ENCODE measurements around the gene ZNF394.
A peak's percentile ranks its signal among the peaks of the same experiment; 100 is the strongest.
"Not testable (repeated sequence)": the region's sequence is repeated elsewhere in the genome, so short reads cannot be mapped to it uniquely, and the experiment has no call there.

ZNF394 gene

GRCh38 chr7:99505324-99505662, 5.2 kb upstream of the ZNF394 start:
- no peaks in the 10 kb centered on the region for H4K20me1 ChIP-seq (ENCODE audit: insufficient read depth, low read length)
- H3K79me2 ChIP-seq (ENCODE audit: insufficient read depth, low read length) = peaks cover 15% of the 10 kb centered on the region
- H3K27ac ChIP-seq (ENCODE audit: low read depth, low read length, poor library complexity, severe bottlenecking) = peak overlapping the region; percentile 63
- no peaks in the 10 kb centered on the region for H3K9me3 ChIP-seq (ENCODE audit: low read length)
- H3K4me1 ChIP-seq (ENCODE audit: insufficient read depth, low read length, severe bottlenecking) = peaks cover 31% of the 10 kb centered on the region
- peak overlapping the region; percentile 85 for H3K9ac ChIP-seq (ENCODE audit: low read length)
- no peak overlapping the region for H2AFZ ChIP-seq (ENCODE audit: low read length)
- H3K36me3 ChIP-seq (ENCODE audit: insufficient read depth, low read length) = peaks cover 13% of the 10 kb centered on the region; the same call in 1 of the 2 replicates
- peak overlapping the region; percentile 86 for H3K4me2 ChIP-seq (ENCODE audit: low read length)
- TF ChIP-seq CTCF (IDR thresholded peaks at IDR 0.05; ENCODE audit: low read length) (no peak), EZH2 (IDR thresholded peaks at IDR 0.05; ENCODE audit: borderline replicate concordance, low read length) (no peak)
- H3K27me3 ChIP-seq (ENCODE audit: insufficient read depth, low read length) = no peaks in the 10 kb centered on the region
- H3K9me2 ChIP-seq (ENCODE audit: low read depth, low read length) = no peaks in the 10 kb centered on the region
- H3F3A ChIP-seq (ENCODE audit: insufficient read depth, low read length) = no peaks in the 10 kb centered on the region
- H3K4me3 ChIP-seq (ENCODE audit: low read depth, low read length, poor library complexity, severe bottlenecking) = peak overlapping the region; percentile 78

- Histone ChIP-seq H3K9me3 (ENCODE audit: low read length) (no peaks in the 10 kb centered on the region), H4K20me1 (ENCODE audit: insufficient read depth, low read length) (no peaks in the 10 kb centered on the region), H2AFZ (ENCODE audit: low read length) (peak within 1 kb of the TSS; percentile 1; the same call in 1 of the 2 replicates), H3K9me2 (ENCODE audit: low read depth, low read length) (no peaks in the 10 kb centered on the region), H3F3A (ENCODE audit: insufficient read depth, low read length) (no peaks in the 10 kb centered on the region), H3K4me3 (ENCODE audit: low read depth, low read length, poor library complexity, severe bottlenecking) (peak within 1 kb of the TSS; percentile 78), H3K9ac (ENCODE audit: low read length) (peak within 1 kb of the TSS; percentile 85), H3K4me1 (ENCODE audit: insufficient read depth, low read length, severe bottlenecking) (peaks cover 31% of the 10 kb centered on the region), H3K27ac (ENCODE audit: low read depth, low read length, poor library complexity, severe bottlenecking) (peak within 1 kb of the TSS; percentile 63), H3K27me3 (ENCODE audit: insufficient read depth, low read length) (no peaks in the 10 kb centered on the region), H3K79me2 (ENCODE audit: insufficient read depth, low read length) (peaks cover 17% of the 10 kb centered on the region), H3K36me3 (ENCODE audit: insufficient read depth, low read length) (peaks cover 9% of the 10 kb centered on the region; the same call in 1 of the 2 replicates), H3K4me2 (ENCODE audit: low read length) (peak within 1 kb of the TSS; percentile 86)
- TF ChIP-seq EZH2 (IDR thresholded peaks at IDR 0.05; ENCODE audit: borderline replicate concordance, low read length) = no peak
- no peak for TF ChIP-seq CTCF (IDR thresholded peaks at IDR 0.05; ENCODE audit: low read length)
Measured at GRCh38 chr7:99504603-99505323, 4.7 kb upstream of the ZNF394 start, which contains the start of gene ZKSCAN5. Gene ZKSCAN5, plus strand, starts transcription at chr7:99504662. Its CDS starts 1,383 bp downstream, at chr7:99506045.

GRCh38 chr7:99504281-99504602, 4.2 kb upstream of the ZNF394 start:
- no peaks in the 10 kb centered on the region for H3K27me3 ChIP-seq (ENCODE audit: insufficient read depth, low read length)
- H3K4me3 ChIP-seq (ENCODE audit: low read depth, low read length, poor library complexity, severe bottlenecking) = peak overlapping the region; percentile 78
- peak overlapping the region; percentile 86 for H3K4me2 ChIP-seq (ENCODE audit: low read length)
- peak overlapping the region; percentile 63 for H3K27ac ChIP-seq (ENCODE audit: low read depth, low read length, poor library complexity, severe bottlenecking)
- TF ChIP-seq EZH2 (IDR thresholded peaks at IDR 0.05; ENCODE audit: borderline replicate concordance, low read length) = no peak
- no peak for TF ChIP-seq CTCF (IDR thresholded peaks at IDR 0.05; ENCODE audit: low read length)
- peak overlapping the region; percentile 85 for H3K9ac ChIP-seq (ENCODE audit: low read length)
- no peaks in the 10 kb centered on the region for H3K9me2 ChIP-seq (ENCODE audit: low read depth, low read length)
- no peaks in the 10 kb centered on the region for H3K9me3 ChIP-seq (ENCODE audit: low read length)
- peaks cover 7% of the 10 kb centered on the region; the same call in 1 of the 2 replicates for H3K36me3 ChIP-seq (ENCODE audit: insufficient read depth, low read length)
- H4K20me1 ChIP-seq (ENCODE audit: insufficient read depth, low read length) = no peaks in the 10 kb centered on the region
- H2AFZ ChIP-seq (ENCODE audit: low read length) = peak overlapping the region; percentile 1; the same call in 1 of the 2 replicates
- H3F3A ChIP-seq (ENCODE audit: insufficient read depth, low read length) = no peaks in the 10 kb centered on the region
- peaks cover 31% of the 10 kb centered on the region for H3K4me1 ChIP-seq (ENCODE audit: insufficient read depth, low read length, severe bottlenecking)
- peaks cover 22% of the 10 kb centered on the region for H3K79me2 ChIP-seq (ENCODE audit: insufficient read depth, low read length)

GRCh38 chr7:99501236-99501635, 1.2 kb upstream of the ZNF394 start:
- peak overlapping the region; percentile 94 for H3K4me2 ChIP-seq (ENCODE audit: low read length)
- H3K27ac ChIP-seq (ENCODE audit: low read depth, low read length, poor library complexity, severe bottlenecking); H3K9ac ChIP-seq (ENCODE audit: low read length); H4K20me1 ChIP-seq (ENCODE audit: insufficient read depth, low read length); H3F3A ChIP-seq (ENCODE audit: insufficient read depth, low read length); H2AFZ ChIP-seq (ENCODE audit: low read length); H3K27me3 ChIP-seq (ENCODE audit: insufficient read depth, low read length); H3K9me2 ChIP-seq (ENCODE audit: low read depth, low read length); H3K9me3 ChIP-seq (ENCODE audit: low read length): not testable (repeated sequence)
- H3K79me2 ChIP-seq (ENCODE audit: insufficient read depth, low read length) = peaks cover 43% of the 10 kb centered on the region
- peak overlapping the region; percentile 77 for H3K4me3 ChIP-seq (ENCODE audit: low read depth, low read length, poor library complexity, severe bottlenecking)
- peaks cover 37% of the 10 kb centered on the region for H3K4me1 ChIP-seq (ENCODE audit: insufficient read depth, low read length, severe bottlenecking)
- peaks cover 23% of the 10 kb centered on the region for H3K36me3 ChIP-seq (ENCODE audit: insufficient read depth, low read length)

Measured in OCI-LY1 (cell line).